DND-41 (cell line): ENCODE results near the gene HOXB8.

Experiments used
- ATAC-seq: fragments of 200-7000 bp; cut with Tn5 transposase; 3 replicates; pipeline ENCODE4 v1.9.1; 2021; ENCODE audit warnings: low read depth; ENCODE audit not compliant: insufficient read depth
- DNase-seq: peaks from one replicate; pipeline ENCODE4 v3.0.0-alpha.2; 2020
- H2AFZ ChIP-seq: 2 replicates; pipeline ENCODE4 v1.6.0; 2012; ENCODE audit warnings: low read depth, low read length
- H3K27ac ChIP-seq: 2 replicates; pipeline ENCODE4 v1.5.1; 2012; ENCODE audit warnings: low read length, inconsistent platforms
- H3K27me3 ChIP-seq: fragments of 200-600 bp; sonication (generic); 2 replicates; pipeline ENCODE4 v1.6.0; 2012; ENCODE audit warnings: low read length, mild to moderate bottlenecking, inconsistent platforms; ENCODE audit not compliant: insufficient read depth, poor library complexity
- H3K36me3 ChIP-seq: 2 replicates; pipeline ENCODE4 v1.5.1; 2012; ENCODE audit warnings: low read length, inconsistent platforms; ENCODE audit not compliant: insufficient read depth
- H3K4me1 ChIP-seq: 2 replicates; pipeline ENCODE4 v1.5.1; 2012; ENCODE audit warnings: mild to moderate bottlenecking, low read length; ENCODE audit not compliant: insufficient read depth
- H3K4me2 ChIP-seq: 2 replicates; pipeline ENCODE4 v1.6.0; 2012; ENCODE audit warnings: mild to moderate bottlenecking, moderate library complexity, low read length, inconsistent platforms; ENCODE audit not compliant: insufficient read depth
- H3K4me3 ChIP-seq, 2 experiments: fragments of 200-600 bp in 1 of 2; shearing (Covaris generic) in 1 of 2; 2 replicates each; pipeline ENCODE4 v1.5.1; 2012 to 2016; ENCODE audit warnings: inconsistent platforms in 2 of 2, low read length in 2 of 2, mild to moderate bottlenecking in 2 of 2, low read depth in 1 of 2, moderate library complexity in 1 of 2
- H3K79me2 ChIP-seq: 2 replicates; pipeline ENCODE4 v1.6.0; 2012; ENCODE audit warnings: low read length, inconsistent platforms; ENCODE audit not compliant: insufficient read depth
- H3K9ac ChIP-seq: 2 replicates; pipeline ENCODE4 v1.6.0; 2012; ENCODE audit warnings: low read depth, mild to moderate bottlenecking, inconsistent platforms, low read length, moderate library complexity
- H3K9me3 ChIP-seq: 2 replicates; pipeline ENCODE4 v1.5.1; 2012; ENCODE audit warnings: low read length, moderate library complexity, mild to moderate bottlenecking, inconsistent platforms; ENCODE audit not compliant: insufficient read depth, severe bottlenecking
- H4K20me1 ChIP-seq: 2 replicates; pipeline ENCODE4 v1.6.0; 2012; ENCODE audit warnings: low read length; ENCODE audit not compliant: insufficient read depth
- CTCF ChIP-seq: IDR thresholded peaks from 2 replicates; pipeline ENCODE4 v1.5.1; 2012; ENCODE audit warnings: borderline replicate concordance, low read length, moderate library complexity, mild to moderate bottlenecking; ENCODE audit not compliant: poor library complexity, severe bottlenecking; ENCODE audit errors: extremely low read depth
- EZH2 ChIP-seq: IDR thresholded peaks from 3 replicates; pipeline ENCODE4 v1.6.1; 2012; ENCODE audit warnings: borderline replicate concordance, low read depth, mild to moderate bottlenecking, moderate library complexity, low read length, inconsistent platforms; ENCODE audit not compliant: severe bottlenecking

HOXB8 gene

DNA sequence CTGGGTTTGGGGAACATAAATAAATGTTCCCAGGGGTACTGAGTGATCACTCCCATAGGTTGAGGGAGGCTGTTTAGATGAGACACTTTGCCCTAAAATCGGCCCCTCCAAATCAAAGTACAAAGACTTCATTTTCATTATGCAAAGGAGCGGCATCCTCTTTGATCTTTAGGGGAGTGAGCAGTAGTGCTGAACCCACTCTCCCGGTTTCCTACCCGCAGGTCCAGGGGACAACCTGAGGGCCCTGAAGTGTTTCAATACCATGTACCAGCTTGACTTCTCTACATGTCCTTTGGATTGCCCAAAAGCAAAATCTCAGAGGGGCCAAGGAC lies 13.9 kb downstream of the HOXB8 start:
- ATAC-seq (no peak), DNase-seq (no peak)
- Histone ChIP-seq H3K4me1 (no peaks in the 10 kb centered on the region), H3K4me3 (no peak overlapping the region), H3K27ac (no peak overlapping the region), H3K27me3 (peaks cover 9% of the 10 kb centered on the region), H4K20me1 (no peaks in the 10 kb centered on the region), H2AFZ (no peak overlapping the region), H3K9ac (no peak overlapping the region), H3K9me3 (no peaks in the 10 kb centered on the region), H3K36me3 (no peaks in the 10 kb centered on the region), H3K4me2 (no peak overlapping the region), H3K79me2 (no peaks in the 10 kb centered on the region)
- TF ChIP-seq CTCF (no peak), EZH2 (no peak)

- H4K20me1 ChIP-seq = no peaks in the 10 kb centered on the region
- no peak overlapping the region for H3K9ac ChIP-seq
- no peak overlapping the region for H3K27ac ChIP-seq
- no peaks in the 10 kb centered on the region for H3K79me2 ChIP-seq
- H3K9me3 ChIP-seq = no peaks in the 10 kb centered on the region
- no peak for DNase-seq
- H3K4me2 ChIP-seq = no peak overlapping the region
- H3K27me3 ChIP-seq = peaks cover 8% of the 10 kb centered on the region
- H3K4me3 ChIP-seq = no peak overlapping the region
- no peaks in the 10 kb centered on the region for H3K36me3 ChIP-seq
- H3K4me1 ChIP-seq = no peaks in the 10 kb centered on the region
- no peak overlapping the region for H2AFZ ChIP-seq
- TF ChIP-seq CTCF (no peak), EZH2 (no peak)
- no peak for ATAC-seq
Observed at GRCh38 chr17:48600244-48601098, 14.6 kb downstream of the HOXB8 start.

DNA sequence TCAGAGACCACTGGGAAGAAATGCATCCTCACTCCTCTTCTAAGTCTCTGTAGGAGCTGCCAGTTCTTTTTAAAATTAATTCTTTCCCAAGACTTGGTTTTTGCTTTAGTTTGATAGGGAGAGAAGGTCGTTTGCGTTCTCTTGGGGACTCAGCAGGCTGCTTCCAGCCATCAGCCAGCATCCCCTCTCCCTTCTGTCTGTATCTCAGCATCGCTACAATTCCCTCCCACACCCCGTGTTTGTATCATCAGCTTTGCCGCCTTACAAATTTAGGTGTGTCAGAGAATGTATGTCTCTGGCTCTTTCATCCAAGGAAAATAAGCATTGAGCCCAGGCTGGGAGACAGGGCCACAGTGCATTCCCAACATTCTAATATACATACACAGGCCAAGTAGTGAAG lies 15.7 kb downstream of the HOXB8 start:
- H3K4me3 ChIP-seq = no peak overlapping the region
- no peaks in the 10 kb centered on the region for H3K79me2 ChIP-seq
- H3K9me3 ChIP-seq = no peaks in the 10 kb centered on the region
- no peak overlapping the region for H3K9ac ChIP-seq
- H3K36me3 ChIP-seq = no peaks in the 10 kb centered on the region
- H3K4me1 ChIP-seq = no peaks in the 10 kb centered on the region
- no peaks in the 10 kb centered on the region for H4K20me1 ChIP-seq
- ATAC-seq (no peak), DNase-seq (no peak)
- H3K4me2 ChIP-seq = no peak overlapping the region
- no peak overlapping the region for H3K27ac ChIP-seq
- no peak overlapping the region for H2AFZ ChIP-seq
- peaks cover 5% of the 10 kb centered on the region for H3K27me3 ChIP-seq
- TF ChIP-seq CTCF (no peak), EZH2 (no peak)

- Histone ChIP-seq H3K36me3 (no peaks in the 10 kb centered on the region), H3K4me2 (no peak overlapping the region), H3K79me2 (no peaks in the 10 kb centered on the region), H3K27ac (no peak overlapping the region), H3K4me3 (no peak overlapping the region), H3K27me3 (peaks cover 3% of the 10 kb centered on the region), H3K9ac (no peak overlapping the region), H4K20me1 (no peaks in the 10 kb centered on the region), H2AFZ (no peak overlapping the region), H3K4me1 (no peaks in the 10 kb centered on the region), H3K9me3 (no peaks in the 10 kb centered on the region)
- TF ChIP-seq CTCF = no peak
- ATAC-seq (no peak), DNase-seq (no peak)
Observed at GRCh38 chr17:48598736-48599135, 16.4 kb downstream of the HOXB8 start.
